Measurements from ENCODE around the gene PLB1.

PLB1 gene, protein sequence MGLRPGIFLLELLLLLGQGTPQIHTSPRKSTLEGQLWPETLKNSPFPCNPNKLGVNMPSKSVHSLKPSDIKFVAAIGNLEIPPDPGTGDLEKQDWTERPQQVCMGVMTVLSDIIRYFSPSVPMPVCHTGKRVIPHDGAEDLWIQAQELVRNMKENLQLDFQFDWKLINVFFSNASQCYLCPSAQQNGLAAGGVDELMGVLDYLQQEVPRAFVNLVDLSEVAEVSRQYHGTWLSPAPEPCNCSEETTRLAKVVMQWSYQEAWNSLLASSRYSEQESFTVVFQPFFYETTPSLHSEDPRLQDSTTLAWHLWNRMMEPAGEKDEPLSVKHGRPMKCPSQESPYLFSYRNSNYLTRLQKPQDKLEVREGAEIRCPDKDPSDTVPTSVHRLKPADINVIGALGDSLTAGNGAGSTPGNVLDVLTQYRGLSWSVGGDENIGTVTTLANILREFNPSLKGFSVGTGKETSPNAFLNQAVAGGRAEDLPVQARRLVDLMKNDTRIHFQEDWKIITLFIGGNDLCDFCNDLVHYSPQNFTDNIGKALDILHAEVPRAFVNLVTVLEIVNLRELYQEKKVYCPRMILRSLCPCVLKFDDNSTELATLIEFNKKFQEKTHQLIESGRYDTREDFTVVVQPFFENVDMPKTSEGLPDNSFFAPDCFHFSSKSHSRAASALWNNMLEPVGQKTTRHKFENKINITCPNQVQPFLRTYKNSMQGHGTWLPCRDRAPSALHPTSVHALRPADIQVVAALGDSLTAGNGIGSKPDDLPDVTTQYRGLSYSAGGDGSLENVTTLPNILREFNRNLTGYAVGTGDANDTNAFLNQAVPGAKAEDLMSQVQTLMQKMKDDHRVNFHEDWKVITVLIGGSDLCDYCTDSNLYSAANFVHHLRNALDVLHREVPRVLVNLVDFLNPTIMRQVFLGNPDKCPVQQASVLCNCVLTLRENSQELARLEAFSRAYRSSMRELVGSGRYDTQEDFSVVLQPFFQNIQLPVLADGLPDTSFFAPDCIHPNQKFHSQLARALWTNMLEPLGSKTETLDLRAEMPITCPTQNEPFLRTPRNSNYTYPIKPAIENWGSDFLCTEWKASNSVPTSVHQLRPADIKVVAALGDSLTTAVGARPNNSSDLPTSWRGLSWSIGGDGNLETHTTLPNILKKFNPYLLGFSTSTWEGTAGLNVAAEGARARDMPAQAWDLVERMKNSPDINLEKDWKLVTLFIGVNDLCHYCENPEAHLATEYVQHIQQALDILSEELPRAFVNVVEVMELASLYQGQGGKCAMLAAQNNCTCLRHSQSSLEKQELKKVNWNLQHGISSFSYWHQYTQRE (N-terminal part only)

DNA sequence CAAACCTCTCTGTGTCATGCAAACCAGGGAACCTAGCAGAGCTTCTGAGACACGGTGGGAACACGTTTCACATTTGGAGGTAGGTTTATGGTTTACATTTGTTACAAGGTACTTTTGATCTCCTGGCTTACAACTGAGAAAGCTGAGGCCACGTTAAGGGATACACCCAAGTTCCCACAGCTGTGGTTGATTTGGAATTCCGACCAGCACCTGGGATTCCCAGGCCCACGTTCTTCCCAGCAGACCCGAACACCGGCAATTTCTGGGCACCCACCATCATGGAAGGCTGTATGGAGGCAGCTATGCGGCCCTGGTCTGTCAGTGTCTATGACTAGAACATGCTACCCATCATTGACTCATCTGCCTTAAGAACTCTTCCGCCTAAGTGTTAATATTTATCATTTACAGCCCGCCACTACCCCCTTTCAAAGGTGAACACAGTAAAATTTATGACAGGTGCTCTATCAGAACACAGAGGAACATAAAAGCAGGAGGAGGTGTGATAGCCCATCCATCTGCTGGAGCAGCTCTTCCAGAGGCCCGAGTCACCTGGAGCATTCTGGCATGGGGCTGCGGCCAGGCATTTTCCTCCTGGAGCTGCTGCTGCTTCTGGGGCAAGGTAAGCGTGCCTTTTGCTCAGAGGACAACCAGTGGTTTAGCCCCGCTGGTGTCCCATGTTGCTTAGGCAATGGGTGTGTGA, at the start of gene PLB1:
TSS of gene PLB1 (plus strand) at position 510 of the 700 bp plus-strand sequence. CDS start at position 565, 55 bp downstream.
- no peak for FAIRE-seq

DNA sequence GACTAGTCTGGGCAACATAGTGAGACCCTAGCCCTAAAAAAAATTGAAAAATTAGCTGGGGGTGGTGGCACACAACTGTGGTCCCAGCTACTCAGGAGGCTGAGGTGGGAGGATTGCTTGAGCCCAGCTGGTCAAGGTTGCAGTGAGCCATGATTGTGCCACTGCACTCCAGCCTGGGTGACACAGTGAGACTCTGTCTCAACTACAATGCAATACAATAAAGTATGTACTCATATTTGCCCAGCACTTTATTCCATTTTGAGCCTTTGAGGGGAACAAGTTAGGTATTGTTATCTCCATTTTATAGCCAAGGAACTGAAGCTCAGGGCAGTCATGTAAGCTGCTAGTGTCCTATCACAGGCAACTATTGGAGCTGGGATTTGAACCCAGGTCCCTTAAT, 49.3 kb upstream of the PLB1 start:
- FAIRE-seq = no peak

- FAIRE-seq = no peak
Measured at GRCh38 chr2:28447086-28447485, 48.8 kb upstream of the PLB1 start.

DNA sequence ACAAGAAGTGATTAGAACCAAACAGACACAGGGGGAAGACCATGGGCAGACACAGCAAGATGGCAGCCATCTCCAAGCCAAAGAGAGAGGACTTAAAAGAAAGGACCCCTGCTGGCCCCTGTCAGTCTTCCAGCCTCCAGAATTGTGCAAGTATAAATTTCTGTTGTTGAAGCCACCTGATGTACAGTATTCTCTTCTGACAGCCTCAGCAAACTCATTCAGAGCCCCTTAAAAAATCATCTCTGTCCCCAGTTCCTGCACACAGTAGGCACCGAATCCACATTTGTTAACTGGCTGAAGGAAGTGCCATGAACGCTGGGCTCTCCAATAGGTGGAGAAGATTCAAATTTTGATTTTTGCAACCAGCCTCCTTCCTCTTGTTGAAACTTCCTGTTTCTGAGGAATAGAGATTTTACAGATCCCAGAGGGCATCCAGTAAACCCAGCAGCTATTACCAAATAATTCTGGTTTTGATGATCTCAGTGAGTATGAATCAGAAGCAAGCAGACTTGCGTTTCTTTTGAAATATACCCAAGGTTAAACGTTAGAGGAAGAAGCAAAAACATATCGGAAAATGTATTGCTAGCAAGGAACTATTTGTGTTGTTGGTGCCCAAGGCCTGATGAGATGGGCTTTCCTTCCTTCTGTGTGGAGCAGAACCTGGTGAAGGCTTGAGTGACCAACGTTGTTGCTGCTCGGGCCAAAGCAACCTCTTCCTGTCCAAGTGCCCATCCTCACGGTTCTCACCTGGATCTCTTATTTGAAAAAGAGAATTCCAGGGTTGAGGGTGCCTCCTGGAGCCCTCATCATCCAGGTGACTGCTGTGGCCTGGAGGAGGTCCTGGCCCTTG, 47.7 kb upstream of the PLB1 start:
- FAIRE-seq = no peak

GRCh38 chr2:28448793-28449100, 47.1 kb upstream of the PLB1 start:
- FAIRE-seq = no peak

DNA sequence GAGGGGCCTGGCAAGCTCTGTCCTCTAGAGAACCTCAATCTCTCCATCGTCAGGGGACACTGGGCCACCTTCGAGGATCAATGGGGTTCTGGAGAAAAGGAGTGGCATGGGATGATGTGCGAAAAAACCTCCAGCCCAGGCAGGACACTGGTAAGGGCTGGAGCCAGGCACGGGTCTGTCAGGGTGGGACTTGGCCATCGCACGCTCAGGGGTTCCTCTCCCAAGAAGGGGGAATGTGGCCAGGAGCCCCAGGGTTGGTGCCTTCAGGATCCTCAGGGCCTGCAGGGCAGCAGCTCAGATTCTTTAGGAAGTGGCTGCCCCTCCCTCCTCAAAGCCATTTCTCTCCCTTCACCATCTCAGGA, 46.8 kb upstream of the PLB1 start:
- no peak for FAIRE-seq

DNA sequence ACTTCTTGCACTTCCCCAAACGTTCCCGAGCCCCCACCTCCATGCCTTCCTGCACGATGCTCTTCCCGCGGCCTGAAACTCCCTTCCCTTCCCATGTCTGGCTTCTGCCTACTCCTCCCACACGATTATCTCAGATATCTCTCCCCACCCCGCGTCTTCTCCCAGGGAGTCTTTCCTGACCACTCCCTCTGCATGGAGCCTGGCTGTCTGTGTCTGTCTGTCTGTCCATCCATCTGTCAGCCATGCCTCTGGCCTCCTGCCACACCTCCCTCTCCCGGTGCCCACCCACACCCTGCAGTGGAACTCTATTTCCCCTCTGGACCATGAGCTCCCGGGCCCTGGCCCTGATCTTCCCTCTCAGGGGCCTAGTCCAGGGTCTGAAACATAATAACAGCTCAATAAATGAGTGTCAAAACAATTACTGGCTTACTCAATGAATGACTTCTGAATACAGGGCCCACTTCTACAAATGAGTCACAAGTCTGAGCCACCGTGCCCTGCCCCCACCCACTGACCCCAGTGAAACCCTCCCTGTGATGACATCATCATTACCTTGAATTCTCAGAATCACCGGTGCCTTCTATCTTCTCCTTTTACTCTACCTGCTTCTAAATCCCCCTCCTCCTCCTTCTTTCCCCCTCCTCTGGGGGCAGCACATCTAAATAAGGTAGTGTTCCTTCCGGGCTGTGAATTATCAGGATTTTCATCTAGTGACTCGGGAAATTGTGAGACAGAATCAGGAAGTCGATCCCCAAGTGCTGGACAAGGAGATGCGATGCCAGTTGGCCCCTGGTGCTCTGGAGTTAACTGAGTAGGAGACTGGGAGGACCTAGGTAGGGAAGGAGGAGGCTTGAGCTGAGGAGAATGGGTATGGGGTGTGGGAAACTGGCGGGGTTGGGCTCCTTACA, 46.1 kb upstream of the PLB1 start:
- no peak for FAIRE-seq

GRCh38 chr2:28450901-28451565, 44.8 kb upstream of the PLB1 start:
- no peak for FAIRE-seq

DNA sequence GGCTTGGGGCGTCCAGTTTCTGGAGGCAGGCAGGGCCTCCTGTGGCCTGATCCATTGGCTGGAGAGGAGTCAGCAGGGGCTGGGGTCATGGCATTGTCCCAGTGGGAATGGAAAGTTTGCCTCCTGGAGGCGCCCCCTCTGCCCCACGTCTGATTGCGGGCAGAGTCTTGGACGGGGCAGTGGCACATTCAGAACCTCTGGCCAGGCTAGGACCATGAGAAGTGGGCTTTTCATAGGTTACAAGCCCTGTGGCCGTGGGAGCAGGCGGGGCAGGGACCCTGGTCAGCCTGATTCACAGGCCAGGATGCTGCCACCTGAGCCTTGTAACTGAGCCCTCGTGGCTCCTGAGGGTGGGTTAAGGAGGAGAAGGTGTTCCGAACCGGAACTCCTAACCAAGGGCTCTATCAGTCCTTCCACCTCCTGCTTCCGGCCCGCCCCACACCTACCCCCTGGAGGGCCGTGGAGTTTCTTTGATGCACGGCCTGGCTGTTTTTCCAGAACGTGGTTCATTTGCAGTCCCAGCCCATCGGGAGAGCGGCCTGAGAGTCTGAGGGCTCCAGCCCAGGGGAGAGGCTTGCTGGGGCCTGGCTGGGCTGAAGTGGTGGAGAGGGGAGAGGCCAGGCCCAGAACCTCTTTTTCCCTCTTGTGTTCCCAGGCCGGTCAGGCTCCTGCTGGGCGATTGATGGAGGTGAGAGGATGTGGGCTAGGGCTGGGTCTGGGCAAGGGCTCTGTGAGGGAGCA, 43.9 kb upstream of the PLB1 start:
- FAIRE-seq = no peak

- FAIRE-seq = no peak
Measured at GRCh38 chr2:28452534-28453081, 43.3 kb upstream of the PLB1 start.

- FAIRE-seq = no peak
Measured at GRCh38 chr2:28453396-28453795, 42.5 kb upstream of the PLB1 start.

DNA sequence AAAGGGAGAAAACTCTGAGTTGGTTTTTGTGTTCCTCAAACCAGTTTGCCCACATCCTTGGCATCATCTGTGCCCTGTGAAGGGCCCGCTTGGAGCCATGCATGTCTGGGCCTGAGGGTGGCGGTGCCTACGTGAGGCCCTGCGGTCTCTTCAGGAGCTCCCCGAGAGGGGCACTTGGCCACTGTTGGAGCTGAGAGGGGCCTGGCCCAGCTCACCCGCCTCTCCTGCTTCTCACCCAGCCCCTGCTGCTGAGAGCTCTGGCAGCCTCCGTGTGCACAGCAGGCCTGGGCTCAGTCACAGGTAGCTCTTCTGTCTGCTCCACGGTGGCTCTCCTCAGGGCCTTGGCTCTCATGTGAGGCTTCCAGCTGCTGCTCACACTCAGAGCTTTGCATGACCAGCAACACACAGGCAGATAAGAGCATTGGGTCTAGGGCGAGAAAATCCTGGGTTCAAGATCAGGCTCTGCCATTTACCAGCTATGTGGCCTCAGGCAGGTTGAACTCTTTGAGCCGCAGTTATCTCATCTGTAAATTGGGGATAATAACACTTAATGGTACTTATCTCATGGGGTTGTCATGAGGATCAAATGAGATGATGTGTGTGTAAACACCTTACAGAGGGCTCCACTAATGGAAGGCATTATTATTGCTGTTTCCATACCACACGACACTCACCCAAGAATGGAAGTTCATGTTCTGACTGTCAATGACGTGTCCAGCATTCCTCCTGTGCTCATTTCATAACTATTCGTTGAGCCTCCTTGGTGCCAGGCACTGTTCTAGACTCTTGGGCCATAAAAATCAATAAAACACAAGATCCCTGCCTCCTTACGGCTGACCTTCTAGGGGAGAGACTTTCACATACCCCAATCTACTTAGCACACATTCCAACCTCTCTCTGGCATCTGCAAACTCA, 41.6 kb upstream of the PLB1 start:
- FAIRE-seq = no peak

GRCh38 chr2:28457237-28457636, 38.6 kb upstream of the PLB1 start:
- no peak for FAIRE-seq

- no peak for FAIRE-seq
Measured at GRCh38 chr2:28461056-28461455, 34.8 kb upstream of the PLB1 start.

DNA sequence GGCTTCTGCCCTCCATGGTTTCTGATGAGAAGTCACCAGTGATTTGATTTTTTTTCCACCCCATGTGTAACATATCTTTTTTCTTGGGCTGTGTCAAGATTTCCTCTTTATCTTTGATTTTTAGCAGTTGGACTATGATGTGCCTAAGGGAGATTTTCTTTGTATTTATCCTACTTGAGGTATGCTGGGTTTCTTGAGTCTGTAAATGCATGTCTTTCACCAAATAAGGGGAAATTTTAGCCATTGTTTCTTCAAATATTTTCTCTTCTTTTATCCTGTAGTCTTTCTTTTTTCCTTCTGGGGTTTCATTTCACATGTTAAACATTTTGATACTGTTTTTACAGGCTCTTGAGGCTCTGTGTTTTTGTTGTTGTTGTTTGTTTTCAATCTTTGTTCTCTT, 33.7 kb upstream of the PLB1 start:
- no peak for FAIRE-seq

GRCh38 chr2:28463211-28463816, 32.5 kb upstream of the PLB1 start:
- FAIRE-seq = no peak

- FAIRE-seq = no peak
Measured at GRCh38 chr2:28463893-28464292, 32.0 kb upstream of the PLB1 start.
